ENCODE measurements around the gene CACNG3.

DNA sequence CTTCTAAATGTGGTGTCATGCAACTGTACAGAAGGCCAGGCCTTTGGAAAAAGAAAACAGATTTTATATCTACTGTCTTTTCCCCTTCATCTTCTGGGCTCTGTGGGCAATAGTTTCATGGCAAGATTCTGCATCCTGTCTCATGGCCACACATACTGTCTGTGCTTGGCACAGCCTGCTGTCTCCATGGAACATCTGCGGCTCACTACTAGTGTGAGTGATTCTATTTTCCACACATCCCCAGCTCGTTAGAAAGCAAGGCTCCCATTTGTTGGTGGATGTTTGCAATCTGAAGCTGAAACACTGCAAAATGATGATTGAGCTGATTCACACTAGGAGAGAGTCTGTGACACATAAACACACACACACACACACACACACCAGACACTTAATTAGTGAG is 32.4 kb downstream of the CACNG3 start:
- no peak for TF ChIP-seq POLR2A (IDR thresholded peaks at IDR 0.05)
- TF ChIP-seq CTCF (IDR thresholded peaks at IDR 0.05), result no peak

All from heart left ventricle (tissue), 13 donors.